GM18498 (cell line): ENCODE results near the gene MZB1.

ENCODE experiments used
- ATAC-seq: cut with Tn5 transposase; IDR thresholded peaks from one replicate; pipeline ENCODE4 v1.9.1; 2021; ENCODE audit warnings: mild to moderate bottlenecking, moderate library complexity; ENCODE audit not compliant: unreplicated experiment

The MZB1 gene, protein sequence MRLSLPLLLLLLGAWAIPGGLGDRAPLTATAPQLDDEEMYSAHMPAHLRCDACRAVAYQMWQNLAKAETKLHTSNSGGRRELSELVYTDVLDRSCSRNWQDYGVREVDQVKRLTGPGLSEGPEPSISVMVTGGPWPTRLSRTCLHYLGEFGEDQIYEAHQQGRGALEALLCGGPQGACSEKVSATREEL

DNA sequence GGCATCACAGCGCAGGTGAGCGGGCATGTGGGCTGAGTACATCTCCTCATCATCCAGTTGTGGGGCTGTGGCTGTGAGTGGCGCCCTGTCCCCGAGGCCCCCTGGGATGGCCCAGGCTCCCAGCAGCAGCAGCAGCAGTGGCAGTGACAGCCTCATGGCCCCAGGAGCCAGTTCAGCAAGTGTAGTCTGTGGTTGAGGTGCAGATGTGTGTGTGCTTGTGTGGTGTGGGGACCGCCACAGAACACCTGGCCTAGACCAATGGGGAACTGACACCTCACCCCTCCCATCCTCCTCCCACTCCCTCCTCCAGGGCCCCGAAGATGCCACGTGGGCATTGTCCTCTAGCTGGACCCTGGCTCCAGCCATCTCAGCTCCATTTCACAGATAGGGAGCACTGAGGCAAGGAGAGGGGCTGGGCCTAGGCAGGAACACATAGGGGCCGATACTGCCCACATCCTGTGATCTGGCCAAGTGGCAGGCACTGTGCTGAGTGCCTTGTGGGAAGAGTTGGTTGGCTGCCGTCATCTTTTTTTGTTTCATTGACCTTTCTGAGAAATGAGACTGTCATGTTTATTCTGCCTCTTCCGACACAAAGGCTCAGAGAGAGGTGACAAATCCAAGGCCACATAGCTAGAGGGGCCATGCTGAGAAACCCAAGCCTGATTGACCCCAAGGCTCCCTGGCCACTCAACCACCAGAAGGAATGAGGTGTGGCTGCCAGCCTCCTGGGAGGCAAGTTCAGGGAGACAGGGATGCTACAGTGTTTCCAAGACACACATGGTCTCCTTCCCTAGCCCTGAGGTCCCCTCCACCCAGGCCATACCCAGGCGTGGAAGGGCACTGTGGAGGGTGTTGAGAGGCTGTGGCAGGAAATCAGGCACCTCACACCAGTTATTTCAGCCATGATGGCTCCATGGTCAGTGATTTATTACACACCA is at the start of gene MZB1:
TSS of gene MZB1 (minus strand) at position 213 of the 938 bp plus-strand sequence. CDS start at position 156, 57 bp downstream.
- ATAC-seq = peak; percentile 47

- peak; percentile 92 for ATAC-seq
These were observed 49.5 kb upstream of the MZB1 start, which contains the start of gene DNAJC18 for GRCh38 chr5:139439013-139439903. Gene DNAJC18, minus strand, starts transcription at chr5:139439525. Its CDS starts 80 bp downstream, at chr5:139439445.

DNA sequence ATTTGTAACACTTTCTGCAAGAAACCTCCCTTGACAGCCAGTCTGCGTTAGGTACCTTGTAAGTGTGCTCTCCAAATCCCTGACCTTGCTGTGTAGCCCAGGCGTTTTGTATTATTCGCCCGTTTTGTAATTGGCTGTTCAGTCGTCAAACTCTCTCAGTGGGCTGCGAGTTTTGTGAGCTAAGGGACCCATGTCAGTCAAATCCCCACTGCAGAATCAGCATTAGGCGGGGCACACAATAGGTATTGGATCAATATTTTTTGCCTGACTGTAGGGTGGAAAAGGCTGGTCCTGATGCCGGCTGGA is 48.9 kb upstream of the MZB1 start:
- ATAC-seq = no peak

GRCh38 chr5:139435676-139436075 is 46.0 kb upstream of the MZB1 start:
- no peak for ATAC-seq

DNA sequence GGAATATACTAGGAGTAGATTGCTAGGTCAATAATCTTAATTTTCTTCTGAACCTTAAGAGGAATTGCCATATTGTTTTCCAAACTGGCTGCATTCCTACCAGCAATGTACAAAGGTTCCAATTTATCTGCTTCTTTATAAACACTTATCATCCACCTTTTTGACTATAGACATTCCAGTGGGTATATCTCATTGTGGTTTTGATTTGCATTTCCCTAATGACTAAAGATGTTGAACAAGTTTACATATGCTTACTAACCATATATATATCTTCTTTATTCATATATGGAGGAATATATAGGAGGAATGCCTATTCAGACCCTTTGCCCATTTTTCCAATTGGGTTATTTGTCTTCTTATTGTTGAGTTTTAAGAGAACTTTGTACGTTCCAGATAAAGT is 42.0 kb upstream of the MZB1 start:
- no peak for ATAC-seq

DNA sequence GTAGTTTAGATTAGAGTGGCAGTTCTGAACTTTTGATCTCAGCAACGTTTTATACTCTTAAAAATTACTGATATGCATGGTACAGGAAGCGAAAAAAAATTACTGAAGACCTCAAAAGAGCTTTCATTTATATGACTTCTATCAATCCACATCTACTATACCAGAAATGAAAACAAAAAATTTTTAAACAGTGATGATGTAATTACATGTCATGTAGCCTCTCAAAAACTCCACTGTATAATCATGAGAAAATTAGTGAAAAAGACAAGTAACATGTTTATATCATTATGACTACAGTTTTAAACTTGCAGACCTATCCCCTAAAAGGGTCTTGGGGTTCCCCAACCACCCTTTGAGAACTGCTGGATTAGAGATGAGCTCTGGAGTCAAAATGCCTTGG is 40.3 kb upstream of the MZB1 start:
- ATAC-seq = no peak

GRCh38 chr5:139426203-139426885 is 36.6 kb upstream of the MZB1 start:
- ATAC-seq = no peak

- ATAC-seq = no peak
These were observed 35.8 kb upstream of the MZB1 start for GRCh38 chr5:139425497-139425896.

DNA sequence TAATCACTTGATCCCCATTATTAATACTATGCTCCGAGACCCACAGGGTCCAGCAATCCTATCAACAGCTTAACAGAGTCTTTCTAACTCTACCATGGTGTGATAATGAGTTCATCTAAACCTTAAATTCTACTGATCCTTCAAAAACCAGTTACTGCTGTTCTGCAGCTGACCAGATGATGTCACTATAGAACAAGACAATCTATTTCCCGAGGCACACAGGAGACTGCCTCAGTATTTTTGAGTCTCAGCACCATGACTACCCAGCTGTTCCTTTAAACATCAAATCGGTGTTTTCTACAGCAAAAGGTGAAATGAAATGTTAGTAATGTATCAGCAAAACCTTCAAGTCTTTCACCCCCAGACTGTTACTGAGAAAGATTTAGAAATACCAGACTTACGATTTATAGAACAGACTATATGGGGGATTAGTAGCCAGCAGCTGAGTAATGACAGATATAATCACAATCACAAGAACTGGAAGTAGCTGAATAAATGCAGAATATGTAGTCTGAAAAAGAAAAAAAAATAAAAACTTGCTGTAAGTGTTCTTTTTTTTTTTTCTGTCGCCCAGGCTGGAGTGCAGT is 32.7 kb upstream of the MZB1 start:
- ATAC-seq = no peak

GRCh38 chr5:139419226-139420192 is 29.8 kb upstream of the MZB1 start:
- no peak for ATAC-seq

DNA sequence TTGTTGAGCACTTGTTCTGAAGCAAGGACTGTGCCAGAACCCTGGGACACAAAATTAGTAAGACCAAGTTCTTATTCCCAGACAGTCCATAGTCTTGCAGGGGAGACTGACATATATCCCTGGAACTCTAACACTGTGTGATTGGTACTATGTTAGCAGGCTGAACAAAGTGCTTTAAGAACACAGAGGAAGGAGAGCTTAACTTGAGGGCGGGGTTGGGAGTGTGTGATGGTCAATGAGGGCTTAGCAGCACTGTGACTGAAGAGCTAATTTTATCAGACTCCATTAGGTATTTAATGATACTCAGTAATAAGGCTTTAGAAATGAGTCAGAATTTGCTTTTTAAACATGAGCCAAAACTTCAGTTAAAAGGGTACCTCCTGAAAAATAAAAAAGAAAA is 29.1 kb upstream of the MZB1 start:
- no peak for ATAC-seq

GRCh38 chr5:139417214-139417613 is 27.5 kb upstream of the MZB1 start:
- ATAC-seq = no peak

DNA sequence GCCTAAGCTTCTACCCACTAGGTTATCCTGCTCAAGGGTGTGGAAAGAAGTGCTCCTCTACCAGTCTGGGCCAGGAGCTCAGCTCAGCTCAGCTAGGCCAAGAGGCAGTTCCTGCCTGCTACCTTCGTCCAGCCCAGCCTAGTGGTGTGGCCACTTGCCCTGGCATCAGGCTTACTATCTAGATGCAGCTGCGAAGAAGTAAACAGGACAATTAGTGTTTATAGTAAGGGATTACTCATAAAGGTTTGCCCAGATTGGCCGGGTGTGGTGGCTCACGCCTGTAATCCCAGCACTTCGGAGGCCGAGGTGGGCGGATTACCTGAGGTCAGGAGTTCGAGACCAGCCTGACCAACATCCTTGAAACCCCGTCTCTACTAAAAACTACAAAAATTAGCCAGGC is 26.9 kb upstream of the MZB1 start:
- ATAC-seq = no peak

- ATAC-seq = no peak
These were observed 26.2 kb upstream of the MZB1 start for GRCh38 chr5:139415869-139416268.

DNA sequence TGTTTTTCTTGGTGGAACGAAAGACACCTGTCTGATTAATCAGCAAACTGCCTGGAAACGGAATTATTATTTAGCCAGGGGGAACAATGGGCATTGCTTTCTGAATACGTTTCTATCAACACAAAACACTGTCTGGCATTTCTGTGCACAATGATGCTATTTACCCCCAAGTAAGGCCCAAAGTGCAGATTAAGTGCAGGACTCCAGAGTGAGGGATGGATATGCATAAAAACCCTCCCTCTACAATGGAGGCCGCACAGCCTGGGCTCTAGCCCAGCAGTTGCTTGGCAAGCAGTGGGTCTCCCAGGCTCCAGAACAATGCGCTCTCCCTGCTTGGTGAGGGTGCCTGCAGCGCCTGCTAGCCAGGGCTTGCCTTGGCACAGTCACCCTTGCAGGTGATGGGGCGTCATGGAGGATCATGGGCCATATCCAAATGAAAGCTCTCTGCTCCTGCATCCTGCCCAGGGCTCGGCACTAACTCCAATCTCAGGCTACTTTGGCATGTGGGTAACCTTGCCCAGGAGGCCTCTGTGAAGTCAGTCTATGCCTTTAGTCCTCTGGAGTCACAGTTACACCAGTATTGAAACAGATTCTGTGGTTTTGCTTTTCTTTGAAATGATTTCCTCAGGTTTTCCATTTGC is 25.6 kb upstream of the MZB1 start:
- no peak for ATAC-seq

- no peak for ATAC-seq
These were observed 24.9 kb upstream of the MZB1 start for GRCh38 chr5:139414581-139415130.

GRCh38 chr5:139413963-139414362 is 24.2 kb upstream of the MZB1 start:
- ATAC-seq = peak; percentile 74

- ATAC-seq = no peak
These were observed 23.4 kb upstream of the MZB1 start for GRCh38 chr5:139413153-139413552.
